Upper lobe of left lung (tissue), 6 donors: ENCODE results near the gene NSUN3. TPM values are rescaled to one million over a fixed set of nuclear protein-coding genes. Genes with fewer than 3 reads are reported as not detected.

Experiments used
- ATAC-seq, 2 donors: fragments of 200-7000 bp; cut with Tn5 transposase; one replicate each; pipeline ENCODE4 v1.9.1; 2022; ENCODE audit warnings: mild to moderate bottlenecking in 2 of 2, moderate library complexity in 2 of 2; ENCODE audit not compliant: low FRiP score in 2 of 2
- DNase-seq, 2 donors: peaks; one replicate each; pipeline ENCODE4 v3.0.0-alpha.2; 2019 to 2020
- H3K27ac ChIP-seq, 4 donors: fragments of 200-600 bp; sonication (generic); one replicate each; pipeline ENCODE4 v1.5.1; 2016 to 2019
- H3K27me3 ChIP-seq, 4 donors: fragments of 200-600 bp; sonication (generic); one replicate each; pipeline ENCODE4 v1.5.1; 2017 to 2019
- H3K36me3 ChIP-seq, 4 donors: fragments of 200-600 bp; sonication (generic); one replicate each; pipeline ENCODE4 v1.5.1; 2016 to 2019
- H3K4me1 ChIP-seq, 4 donors: fragments of 200-600 bp; sonication (generic); one replicate each; pipeline ENCODE4 v1.5.1; 2018 to 2019
- H3K4me3 ChIP-seq, 4 donors: fragments of 200-600 bp; sonication (generic); one replicate each; pipeline ENCODE4 v1.5.1; 2017 to 2019; ENCODE audit warnings: mild to moderate bottlenecking in 2 of 4, moderate library complexity in 1 of 4
- H3K9me3 ChIP-seq, 4 donors: fragments of 200-600 bp; sonication (generic); one replicate each; pipeline ENCODE4 v1.5.1; 2018 to 2019
- EP300 ChIP-seq, 4 donors: sonication (generic); formaldehyde crosslinking; IDR thresholded peaks; one replicate each; pipeline ENCODE4 v1.5.1; 2017; ENCODE audit warnings: antibody characterized with exemption in 4 of 4, control low read depth in 2 of 4
- POLR2A ChIP-seq, 4 donors: fragments of 450-650 bp; IDR thresholded peaks; one replicate each; pipeline ENCODE4 v1.5.1; 2016 to 2017; ENCODE audit warnings: antibody characterized with exemption in 4 of 4, mild to moderate bottlenecking in 2 of 4
- POLR2AphosphoS5 ChIP-seq, 2 donors: sonication (generic); formaldehyde crosslinking; IDR thresholded peaks; one replicate each; pipeline ENCODE4 v1.5.1; 2017; ENCODE audit warnings: antibody characterized with exemption in 2 of 2
- WGBS, 2 donors: methylation state at CpG; one replicate each; pipeline ENCODE4 v1.1.5; 2017 to 2018; 5-methylcytosine and 5-hydroxymethylcytosine counted together
- total RNA-seq, 6 donors: library from RNA; depleted of rRNA in 4 of 6; stranded (reverse); fragments of >200 nt in 4 of 6; gene quantifications; one replicate each; pipeline versions ENCODE4 v1.1.0 to v1.2.1, GENCODE V29; 2016 to 2021
- TF ChIP-seq, protein P1 (sequence below), 6 experiments: fragments of 450-650 bp in 4 of 6; fragments of 200-600 bp in 2 of 6; sonication (generic) in 2 of 6; IDR thresholded peaks; one replicate each; pipeline ENCODE4 v1.5.1; 2016 to 2019; ENCODE audit warnings: antibody characterized with exemption in 6 of 6
- donor health status: DM: no; HTN: no; CAD: no; lungs with moderate emphysema.
- donor health status: DM: no; HTN: yes; CAD: no; lungs with severe emphysema.

Gene NSUN3
- total RNA-seq, 6 donors from 2014 or later: 5.2 to 24.1 (median 13.9) TPM

DNA sequence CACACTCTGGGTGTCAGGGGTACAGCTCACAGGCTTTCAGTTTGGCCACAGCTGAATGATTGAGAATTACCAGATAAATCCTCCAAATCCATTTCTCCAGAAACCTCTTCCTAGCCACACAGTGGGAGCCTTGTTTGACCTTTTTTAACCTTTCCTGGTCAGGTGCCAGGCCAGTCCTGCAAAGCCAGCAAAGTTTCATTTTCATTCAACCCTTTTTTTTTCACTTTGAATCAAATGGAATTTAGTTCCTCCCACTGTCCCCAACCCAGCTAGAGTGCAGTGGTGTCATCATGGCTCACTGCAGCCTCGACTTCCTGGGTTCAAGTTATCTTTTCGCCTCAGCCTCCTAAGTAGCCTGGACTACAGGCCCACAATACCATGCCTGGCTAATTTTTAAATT lies 67.8 kb downstream of the NSUN3 start:
- ATAC-seq (no peak), DNase-seq (no peak)
- no peaks in the 10 kb centered on the region for H3K27me3 ChIP-seq
- no peaks in the 10 kb centered on the region for H3K9me3 ChIP-seq
- TF ChIP-seq, protein P1, sequence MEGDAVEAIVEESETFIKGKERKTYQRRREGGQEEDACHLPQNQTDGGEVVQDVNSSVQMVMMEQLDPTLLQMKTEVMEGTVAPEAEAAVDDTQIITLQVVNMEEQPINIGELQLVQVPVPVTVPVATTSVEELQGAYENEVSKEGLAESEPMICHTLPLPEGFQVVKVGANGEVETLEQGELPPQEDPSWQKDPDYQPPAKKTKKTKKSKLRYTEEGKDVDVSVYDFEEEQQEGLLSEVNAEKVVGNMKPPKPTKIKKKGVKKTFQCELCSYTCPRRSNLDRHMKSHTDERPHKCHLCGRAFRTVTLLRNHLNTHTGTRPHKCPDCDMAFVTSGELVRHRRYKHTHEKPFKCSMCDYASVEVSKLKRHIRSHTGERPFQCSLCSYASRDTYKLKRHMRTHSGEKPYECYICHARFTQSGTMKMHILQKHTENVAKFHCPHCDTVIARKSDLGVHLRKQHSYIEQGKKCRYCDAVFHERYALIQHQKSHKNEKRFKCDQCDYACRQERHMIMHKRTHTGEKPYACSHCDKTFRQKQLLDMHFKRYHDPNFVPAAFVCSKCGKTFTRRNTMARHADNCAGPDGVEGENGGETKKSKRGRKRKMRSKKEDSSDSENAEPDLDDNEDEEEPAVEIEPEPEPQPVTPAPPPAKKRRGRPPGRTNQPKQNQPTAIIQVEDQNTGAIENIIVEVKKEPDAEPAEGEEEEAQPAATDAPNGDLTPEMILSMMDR (IDR thresholded peaks at IDR 0.05): no peak
- TF ChIP-seq POLR2A (IDR thresholded peaks at IDR 0.05): no peak
- TF ChIP-seq EP300 (IDR thresholded peaks at IDR 0.05): no peak
- no peak for TF ChIP-seq POLR2AphosphoS5 (IDR thresholded peaks at IDR 0.05)
- WGBS, 2 donors: 86 to 94% methylated on average over 2 of the region's 2 CpGs
- H3K4me1 ChIP-seq: no peaks in the 10 kb centered on the region
- no peak overlapping the region for H3K27ac ChIP-seq
- H3K36me3 ChIP-seq: peaks cover 4 to 38% (median 9%) of the 10 kb centered on the region in 4 donors
- no peak overlapping the region for H3K4me3 ChIP-seq

DNA sequence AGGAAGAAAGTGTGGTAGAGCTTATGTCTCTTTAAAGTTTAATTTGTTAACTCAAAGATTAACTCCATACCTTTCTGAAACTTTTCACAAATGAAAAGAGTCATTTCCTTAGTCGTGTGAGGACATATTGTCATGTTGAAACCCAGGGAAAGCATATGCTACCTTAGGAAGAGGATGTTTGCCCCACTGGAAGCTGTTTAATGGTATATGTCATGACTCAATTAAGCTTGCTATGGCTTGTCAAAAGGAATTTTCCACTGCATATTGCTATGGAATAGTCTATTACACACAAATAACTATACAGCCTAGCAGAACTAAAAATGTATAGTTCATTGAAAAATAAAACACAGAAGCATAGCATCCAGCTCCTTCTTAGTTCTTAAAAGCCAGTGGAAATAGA lies 69.9 kb downstream of the NSUN3 start:
- no peak for DNase-seq

DNA sequence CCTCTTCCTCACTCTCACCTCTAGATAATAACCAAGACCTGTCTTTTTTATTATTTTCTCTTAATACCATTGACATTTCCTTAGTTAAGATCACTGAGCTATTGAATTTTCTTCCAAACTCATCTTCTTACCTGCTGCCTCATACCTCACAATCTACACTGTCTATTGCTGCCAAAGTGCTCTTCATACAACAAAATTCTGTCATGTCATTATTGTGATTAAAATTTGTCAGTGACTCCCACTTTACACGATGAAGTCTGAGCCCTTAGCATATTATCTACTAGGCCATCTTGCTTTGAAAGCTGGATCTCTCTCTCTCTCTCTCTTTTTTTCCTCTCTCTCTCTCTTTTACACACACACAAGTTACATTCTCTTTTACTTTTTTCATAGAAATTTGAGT lies 73.3 kb downstream of the NSUN3 start:
- DNase-seq: no peak
- TF ChIP-seq, protein P1 (IDR thresholded peaks at IDR 0.05): no peak
- TF ChIP-seq POLR2AphosphoS5 (IDR thresholded peaks at IDR 0.05) (no peak), EP300 (IDR thresholded peaks at IDR 0.05) (no peak), POLR2A (IDR thresholded peaks at IDR 0.05) (no peak)
- H3K9me3 ChIP-seq: no peaks in the 10 kb centered on the region
- no peak overlapping the region for H3K4me3 ChIP-seq
- no peak overlapping the region for H3K27ac ChIP-seq
- 68 to 72% methylated on average over 1 of the region's 1 CpG for WGBS, 2 donors
- no peaks in the 10 kb centered on the region for H3K36me3 ChIP-seq
- ATAC-seq: no peak
- H3K4me1 ChIP-seq: no peaks in the 10 kb centered on the region
- no peaks in the 10 kb centered on the region for H3K27me3 ChIP-seq

More for the DNA sequence above, 69.9 kb downstream of the NSUN3 start:
- Histone ChIP-seq H3K4me3 (no peak overlapping the region), H3K36me3 (peaks cover 0 to 17% (median 2%) of the 10 kb centered on the region in 4 donors), H3K9me3 (no peaks in the 10 kb centered on the region), H3K27ac (no peak overlapping the region), H3K4me1 (no peaks in the 10 kb centered on the region), H3K27me3 (no peaks in the 10 kb centered on the region)
- WGBS, 2 donors: 21 to 41% methylated on average over 1 of the region's 1 CpG
- no peak for ATAC-seq
- TF ChIP-seq, protein P1 (IDR thresholded peaks at IDR 0.05): no peak
- TF ChIP-seq POLR2A (IDR thresholded peaks at IDR 0.05): no peak
- TF ChIP-seq EP300 (IDR thresholded peaks at IDR 0.05): no peak

DNA sequence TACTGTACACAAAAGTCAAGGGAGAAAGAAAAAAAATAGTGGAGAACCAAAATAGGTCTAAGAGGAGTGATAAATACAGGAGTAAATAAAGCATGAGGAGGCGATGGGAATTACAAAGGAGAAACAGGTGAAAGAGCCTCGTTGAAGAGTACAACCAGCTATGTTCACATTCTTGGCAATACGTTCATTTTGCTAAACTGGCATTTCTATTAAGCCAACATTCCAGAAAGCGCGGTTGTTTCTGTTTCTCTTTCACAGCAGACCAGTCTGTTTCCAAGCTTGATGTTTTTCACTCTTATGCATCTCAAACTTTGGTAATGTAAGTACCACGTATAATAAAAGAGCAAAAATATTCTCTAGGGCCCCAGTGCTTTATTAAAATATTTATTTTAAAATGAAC lies 74.5 kb downstream of the NSUN3 start:
- Histone ChIP-seq H3K4me1 (no peaks in the 10 kb centered on the region), H3K9me3 (no peaks in the 10 kb centered on the region), H3K36me3 (no peaks in the 10 kb centered on the region), H3K4me3 (no peak overlapping the region), H3K27ac (no peak overlapping the region), H3K27me3 (no peaks in the 10 kb centered on the region)
- no peak for DNase-seq
- TF ChIP-seq POLR2AphosphoS5 (IDR thresholded peaks at IDR 0.05) (no peak), POLR2A (IDR thresholded peaks at IDR 0.05) (no peak), EP300 (IDR thresholded peaks at IDR 0.05) (no peak)
- TF ChIP-seq, protein P1 (IDR thresholded peaks at IDR 0.05): no peak
- no peak for ATAC-seq
- 56 to 60% methylated on average over 6 of the region's 6 CpGs for WGBS, 2 donors

DNA sequence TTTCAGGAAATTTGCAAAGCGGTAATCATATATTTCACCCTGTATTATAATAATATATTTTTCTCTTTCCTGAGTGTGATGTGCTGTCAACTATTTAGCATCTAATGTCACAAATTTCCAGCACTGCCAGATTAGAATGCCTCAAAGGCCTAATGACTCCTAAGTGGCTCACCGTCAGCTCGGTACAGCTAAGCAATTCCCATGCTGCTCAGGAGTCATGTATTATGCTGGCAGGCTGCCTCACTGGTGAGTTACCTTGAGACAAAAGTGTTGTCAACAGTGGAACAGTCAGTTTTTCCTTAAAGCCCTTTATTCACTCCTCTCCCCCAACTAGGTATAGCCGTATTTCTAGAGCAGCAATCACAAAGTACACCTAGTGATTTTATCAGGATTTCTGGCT lies 83.6 kb downstream of the NSUN3 start:
- 80 to 81% methylated on average over 4 of the region's 4 CpGs for WGBS, 2 donors
- no peak for TF ChIP-seq POLR2A (IDR thresholded peaks at IDR 0.05)
- no peak for TF ChIP-seq EP300 (IDR thresholded peaks at IDR 0.05)
- TF ChIP-seq, protein P1 (IDR thresholded peaks at IDR 0.05): no peak
- no peak for TF ChIP-seq POLR2AphosphoS5 (IDR thresholded peaks at IDR 0.05)
- H3K9me3 ChIP-seq: no peaks in the 10 kb centered on the region
- no peaks in the 10 kb centered on the region for H3K36me3 ChIP-seq
- H3K27me3 ChIP-seq: no peaks in the 10 kb centered on the region
- no peak for ATAC-seq
- no peaks in the 10 kb centered on the region for H3K4me1 ChIP-seq
- no peak overlapping the region for H3K4me3 ChIP-seq
- DNase-seq: no peak
- no peak overlapping the region for H3K27ac ChIP-seq
